ENCODE data around the gene AHRR.
A peak's percentile ranks its signal among the peaks of the same experiment; 100 is the strongest.

Gene AHRR

GRCh38 chr5:385321-385720, 63.8 kb downstream of the AHRR start:
- no peak overlapping the region for H3K4me3 ChIP-seq
- no peaks in the 10 kb centered on the region for H4K20me1 ChIP-seq
- H3K36me3 ChIP-seq: peaks cover 5% of the 10 kb centered on the region; the same call in 1 of the 2 replicates
- H3K4me1 ChIP-seq: peaks cover 34% of the 10 kb centered on the region
- no peak for TF ChIP-seq Cebpa-rat (IDR thresholded peaks at IDR 0.05)
- no peak overlapping the region for H3K27ac ChIP-seq
- H3K4me2 ChIP-seq: no peak overlapping the region
- H3K9ac ChIP-seq: no peak overlapping the region
- H3K9me3 ChIP-seq: peaks cover 38% of the 10 kb centered on the region
- no peaks in the 10 kb centered on the region for H3K27me3 ChIP-seq

- Histone ChIP-seq H3K4me2 (no peak overlapping the region), H3K36me3 (peaks cover 5% of the 10 kb centered on the region; the same call in 1 of the 2 replicates), H3K9me3 (peaks cover 28% of the 10 kb centered on the region), H3K4me3 (no peak overlapping the region), H3K27me3 (no peaks in the 10 kb centered on the region), H4K20me1 (no peaks in the 10 kb centered on the region), H3K4me1 (peaks cover 48% of the 10 kb centered on the region), H3K27ac (no peak overlapping the region), H3K9ac (no peak overlapping the region)
- no peak for TF ChIP-seq Cebpa-rat (IDR thresholded peaks at IDR 0.05)
Measured at GRCh38 chr5:386432-387341, 65.2 kb downstream of the AHRR start.

GRCh38 chr5:387491-388265, 66.2 kb downstream of the AHRR start:
- TF ChIP-seq Cebpa-rat (IDR thresholded peaks at IDR 0.05): no peak
- Histone ChIP-seq H3K9me3 (peaks cover 28% of the 10 kb centered on the region), H4K20me1 (no peaks in the 10 kb centered on the region), H3K27ac (peak overlapping the region; percentile 67; the same call in 1 of the 2 replicates), H3K27me3 (no peaks in the 10 kb centered on the region), H3K9ac (no peak overlapping the region), H3K36me3 (peaks cover 5% of the 10 kb centered on the region; the same call in 1 of the 2 replicates), H3K4me3 (no peak overlapping the region), H3K4me1 (peaks cover 57% of the 10 kb centered on the region), H3K4me2 (peak overlapping the region; percentile 83)

- peaks cover 5% of the 10 kb centered on the region; the same call in 1 of the 2 replicates for H3K36me3 ChIP-seq
- H3K9ac ChIP-seq: 0 out of 2 replicates have a peak overlapping the region, but pooled peaks have one; percentile 53
- peak overlapping the region; percentile 67 for H3K27ac ChIP-seq
- peaks cover 28% of the 10 kb centered on the region for H3K9me3 ChIP-seq
- H3K4me1 ChIP-seq: peaks cover 65% of the 10 kb centered on the region
- TF ChIP-seq Cebpa-rat (IDR thresholded peaks at IDR 0.05): no peak
- H3K4me3 ChIP-seq: no peak overlapping the region
- peak overlapping the region; percentile 83 for H3K4me2 ChIP-seq
- no peaks in the 10 kb centered on the region for H4K20me1 ChIP-seq
- no peaks in the 10 kb centered on the region for H3K27me3 ChIP-seq
Measured at GRCh38 chr5:388266-389196, 67.0 kb downstream of the AHRR start.

GRCh38 chr5:389197-389821, 67.8 kb downstream of the AHRR start:
- H3K9me3 ChIP-seq: peaks cover 28% of the 10 kb centered on the region
- H4K20me1 ChIP-seq: no peaks in the 10 kb centered on the region
- H3K36me3 ChIP-seq: peaks cover 5% of the 10 kb centered on the region; the same call in 1 of the 2 replicates
- no peaks in the 10 kb centered on the region for H3K27me3 ChIP-seq
- peak overlapping the region; percentile 67 for H3K27ac ChIP-seq
- H3K4me2 ChIP-seq: peak overlapping the region; percentile 83
- H3K4me1 ChIP-seq: peaks cover 73% of the 10 kb centered on the region
- no peak for TF ChIP-seq Cebpa-rat (IDR thresholded peaks at IDR 0.05)
- H3K9ac ChIP-seq: 0 out of 2 replicates have a peak overlapping the region, but pooled peaks have one; percentile 53
- H3K4me3 ChIP-seq: no peak overlapping the region

- Histone ChIP-seq H3K36me3 (peaks cover 5% of the 10 kb centered on the region; the same call in 1 of the 2 replicates), H3K27ac (no peak overlapping the region; the same call in 1 of the 2 replicates), H3K27me3 (no peaks in the 10 kb centered on the region), H3K9me3 (peaks cover 20% of the 10 kb centered on the region), H3K4me2 (peak overlapping the region; percentile 79), H4K20me1 (no peaks in the 10 kb centered on the region), H3K4me1 (peaks cover 81% of the 10 kb centered on the region), H3K4me3 (no peak overlapping the region), H3K9ac (no peak overlapping the region)
- no peak for TF ChIP-seq Cebpa-rat (IDR thresholded peaks at IDR 0.05)
Measured at GRCh38 chr5:389891-390622, 68.5 kb downstream of the AHRR start.

GRCh38 chr5:390623-391491, 69.3 kb downstream of the AHRR start:
- peaks cover 89% of the 10 kb centered on the region for H3K4me1 ChIP-seq
- peak overlapping the region; percentile 0; the same call in 1 of the 2 replicates for H3K4me3 ChIP-seq
- H3K27me3 ChIP-seq: no peaks in the 10 kb centered on the region
- H3K36me3 ChIP-seq: no peaks in the 10 kb centered on the region; the same call in 1 of the 2 replicates
- TF ChIP-seq Cebpa-rat (IDR thresholded peaks at IDR 0.05): no peak
- peaks cover 12% of the 10 kb centered on the region for H3K9me3 ChIP-seq
- no peaks in the 10 kb centered on the region for H4K20me1 ChIP-seq
- H3K27ac ChIP-seq: peak overlapping the region; percentile 39; the same call in 1 of the 2 replicates
- H3K9ac ChIP-seq: no peak overlapping the region
- H3K4me2 ChIP-seq: peak overlapping the region; percentile 79

All from BLaER1 (cell line).